ENCODE measurements around the gene RAB4A. TPM values are rescaled to one million over a fixed set of nuclear protein-coding genes. Genes with fewer than 3 reads are reported as not detected.

The RAB4A gene
- total and polyA plus RNA-seq, 2 of the 13 experiments (the other 11 are each of a cell fraction or from before 2014, with no cell fraction given): 56.0 to 80.1 TPM

DNA sequence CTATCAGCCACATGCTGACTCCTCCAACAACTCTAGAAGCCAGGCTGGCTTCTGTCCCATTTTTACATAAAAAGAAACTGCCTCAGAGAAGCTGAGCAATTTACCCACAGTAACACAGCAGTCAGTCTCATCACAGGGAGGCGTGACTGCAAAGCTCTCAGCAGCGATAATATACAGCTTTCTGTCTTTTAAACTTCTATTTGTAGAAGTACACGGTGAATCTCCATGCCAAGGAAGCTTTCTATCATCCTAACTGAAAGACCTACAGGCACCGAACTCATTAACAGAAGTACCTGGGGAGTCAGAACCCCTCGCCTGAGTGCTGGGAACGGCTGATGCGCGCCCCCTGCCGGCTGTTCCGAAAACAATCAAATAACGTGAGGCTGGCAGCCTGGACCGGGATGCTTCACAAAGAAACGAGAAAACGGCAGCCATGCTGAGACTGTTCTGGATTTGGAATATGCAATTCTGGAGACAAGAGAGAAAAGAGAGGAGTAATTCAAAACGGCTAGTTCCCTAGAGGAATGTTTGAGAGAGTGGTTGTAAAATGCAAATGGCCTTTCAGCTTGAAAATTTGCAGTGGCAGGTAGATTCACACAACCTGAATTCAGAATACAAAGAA lies 43.5 kb upstream of the RAB4A start (continued):
- TF ChIP-seq, protein P1, sequence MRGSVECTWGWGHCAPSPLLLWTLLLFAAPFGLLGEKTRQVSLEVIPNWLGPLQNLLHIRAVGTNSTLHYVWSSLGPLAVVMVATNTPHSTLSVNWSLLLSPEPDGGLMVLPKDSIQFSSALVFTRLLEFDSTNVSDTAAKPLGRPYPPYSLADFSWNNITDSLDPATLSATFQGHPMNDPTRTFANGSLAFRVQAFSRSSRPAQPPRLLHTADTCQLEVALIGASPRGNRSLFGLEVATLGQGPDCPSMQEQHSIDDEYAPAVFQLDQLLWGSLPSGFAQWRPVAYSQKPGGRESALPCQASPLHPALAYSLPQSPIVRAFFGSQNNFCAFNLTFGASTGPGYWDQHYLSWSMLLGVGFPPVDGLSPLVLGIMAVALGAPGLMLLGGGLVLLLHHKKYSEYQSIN (CRISPR knock-in tag; IDR thresholded peaks at IDR 0.05; ENCODE audit: borderline replicate concordance): no peak
- TF ChIP-seq GATAD2A (CRISPR knock-in tag; IDR thresholded peaks at IDR 0.05) (0 out of 2 replicates have a peak, but pooled peaks have one; percentile 24), THAP11 (CRISPR knock-in tag; IDR thresholded peaks at IDR 0.05) (peak; percentile 25; the same call in 1 of the 2 replicates), RXRB (CRISPR knock-in tag; IDR thresholded peaks at IDR 0.05; ENCODE audit: borderline replicate concordance) (peak; percentile 34; the same call in 1 of the 2 replicates), PHF5A (CRISPR knock-in tag; IDR thresholded peaks at IDR 0.05; ENCODE audit: low read depth, unreplicated experiment) (no peak), TCF7 (IDR thresholded peaks at IDR 0.05; ENCODE audit: low read depth) (no peak), MTF2 (CRISPR knock-in tag; IDR thresholded peaks at IDR 0.05; ENCODE audit: borderline replicate concordance) (no peak)
- TF ChIP-seq, protein P2, sequence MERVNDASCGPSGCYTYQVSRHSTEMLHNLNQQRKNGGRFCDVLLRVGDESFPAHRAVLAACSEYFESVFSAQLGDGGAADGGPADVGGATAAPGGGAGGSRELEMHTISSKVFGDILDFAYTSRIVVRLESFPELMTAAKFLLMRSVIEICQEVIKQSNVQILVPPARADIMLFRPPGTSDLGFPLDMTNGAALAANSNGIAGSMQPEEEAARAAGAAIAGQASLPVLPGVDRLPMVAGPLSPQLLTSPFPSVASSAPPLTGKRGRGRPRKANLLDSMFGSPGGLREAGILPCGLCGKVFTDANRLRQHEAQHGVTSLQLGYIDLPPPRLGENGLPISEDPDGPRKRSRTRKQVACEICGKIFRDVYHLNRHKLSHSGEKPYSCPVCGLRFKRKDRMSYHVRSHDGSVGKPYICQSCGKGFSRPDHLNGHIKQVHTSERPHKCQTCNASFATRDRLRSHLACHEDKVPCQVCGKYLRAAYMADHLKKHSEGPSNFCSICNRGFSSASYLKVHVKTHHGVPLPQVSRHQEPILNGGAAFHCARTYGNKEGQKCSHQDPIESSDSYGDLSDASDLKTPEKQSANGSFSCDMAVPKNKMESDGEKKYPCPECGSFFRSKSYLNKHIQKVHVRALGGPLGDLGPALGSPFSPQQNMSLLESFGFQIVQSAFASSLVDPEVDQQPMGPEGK (CRISPR knock-in tag; IDR thresholded peaks at IDR 0.05): peak; percentile 63
- TF ChIP-seq, protein P3, sequence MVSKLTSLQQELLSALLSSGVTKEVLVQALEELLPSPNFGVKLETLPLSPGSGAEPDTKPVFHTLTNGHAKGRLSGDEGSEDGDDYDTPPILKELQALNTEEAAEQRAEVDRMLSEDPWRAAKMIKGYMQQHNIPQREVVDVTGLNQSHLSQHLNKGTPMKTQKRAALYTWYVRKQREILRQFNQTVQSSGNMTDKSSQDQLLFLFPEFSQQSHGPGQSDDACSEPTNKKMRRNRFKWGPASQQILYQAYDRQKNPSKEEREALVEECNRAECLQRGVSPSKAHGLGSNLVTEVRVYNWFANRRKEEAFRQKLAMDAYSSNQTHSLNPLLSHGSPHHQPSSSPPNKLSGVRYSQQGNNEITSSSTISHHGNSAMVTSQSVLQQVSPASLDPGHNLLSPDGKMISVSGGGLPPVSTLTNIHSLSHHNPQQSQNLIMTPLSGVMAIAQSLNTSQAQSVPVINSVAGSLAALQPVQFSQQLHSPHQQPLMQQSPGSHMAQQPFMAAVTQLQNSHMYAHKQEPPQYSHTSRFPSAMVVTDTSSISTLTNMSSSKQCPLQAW (CRISPR knock-in tag; IDR thresholded peaks at IDR 0.05): peak; percentile 33; the same call in 1 of the 2 replicates
- TF ChIP-seq, protein P4, sequence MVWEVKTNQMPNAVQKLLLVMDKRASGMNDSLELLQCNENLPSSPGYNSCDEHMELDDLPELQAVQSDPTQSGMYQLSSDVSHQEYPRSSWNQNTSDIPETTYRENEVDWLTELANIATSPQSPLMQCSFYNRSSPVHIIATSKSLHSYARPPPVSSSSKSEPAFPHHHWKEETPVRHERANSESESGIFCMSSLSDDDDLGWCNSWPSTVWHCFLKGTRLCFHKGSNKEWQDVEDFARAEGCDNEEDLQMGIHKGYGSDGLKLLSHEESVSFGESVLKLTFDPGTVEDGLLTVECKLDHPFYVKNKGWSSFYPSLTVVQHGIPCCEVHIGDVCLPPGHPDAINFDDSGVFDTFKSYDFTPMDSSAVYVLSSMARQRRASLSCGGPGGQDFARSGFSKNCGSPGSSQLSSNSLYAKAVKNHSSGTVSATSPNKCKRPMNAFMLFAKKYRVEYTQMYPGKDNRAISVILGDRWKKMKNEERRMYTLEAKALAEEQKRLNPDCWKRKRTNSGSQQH (CRISPR knock-in tag; IDR thresholded peaks at IDR 0.05; ENCODE audit: low read depth): no peak

All from HepG2 (cell line).